ENCODE measurements around the gene SARDH.
A peak's percentile ranks its signal among the peaks of the same experiment; 100 is the strongest.

SARDH gene

DNA sequence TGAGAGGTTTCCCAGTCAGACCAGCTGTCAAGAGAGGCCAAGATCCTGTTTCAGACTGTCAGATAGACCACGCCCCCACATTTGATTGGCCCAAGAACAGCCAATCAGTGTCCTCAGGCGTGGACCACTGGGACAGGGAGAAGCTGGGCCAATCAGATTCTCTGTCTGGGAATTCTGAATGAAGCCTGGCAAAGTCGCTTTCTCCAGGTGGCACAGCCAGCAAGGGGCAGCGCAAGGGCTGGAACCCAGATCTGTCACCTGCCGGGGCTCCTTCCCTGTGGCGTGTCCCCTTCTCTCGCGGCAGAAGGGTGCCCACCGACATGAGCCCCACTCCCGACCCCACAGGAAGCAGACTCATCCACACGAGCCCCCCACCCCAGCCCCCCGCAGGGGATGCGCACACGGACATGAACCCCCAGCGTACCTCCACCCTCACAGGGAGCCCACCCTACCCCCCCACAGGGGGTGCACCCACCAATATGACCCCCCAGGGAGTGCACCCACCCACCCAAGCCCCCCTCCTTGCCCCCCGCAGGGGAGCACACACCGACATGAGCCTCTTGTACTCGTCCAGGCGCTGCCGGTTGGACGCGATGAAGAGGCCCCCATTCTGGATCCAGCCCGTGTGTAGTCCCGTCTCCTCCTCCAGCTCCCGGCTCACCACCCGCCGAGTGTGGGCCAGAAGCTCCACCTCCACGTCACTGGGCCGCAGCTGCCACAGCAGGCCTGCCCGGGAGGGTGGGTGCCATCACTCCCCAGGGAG lies 6.1 kb downstream of the SARDH start:
- H3K4me3 ChIP-seq (replicated peaks in 1 of 2; ENCODE audit: low read depth in 2 of 2, low read length in 2 of 2): no peak overlapping the region
- TF ChIP-seq, protein P1, sequence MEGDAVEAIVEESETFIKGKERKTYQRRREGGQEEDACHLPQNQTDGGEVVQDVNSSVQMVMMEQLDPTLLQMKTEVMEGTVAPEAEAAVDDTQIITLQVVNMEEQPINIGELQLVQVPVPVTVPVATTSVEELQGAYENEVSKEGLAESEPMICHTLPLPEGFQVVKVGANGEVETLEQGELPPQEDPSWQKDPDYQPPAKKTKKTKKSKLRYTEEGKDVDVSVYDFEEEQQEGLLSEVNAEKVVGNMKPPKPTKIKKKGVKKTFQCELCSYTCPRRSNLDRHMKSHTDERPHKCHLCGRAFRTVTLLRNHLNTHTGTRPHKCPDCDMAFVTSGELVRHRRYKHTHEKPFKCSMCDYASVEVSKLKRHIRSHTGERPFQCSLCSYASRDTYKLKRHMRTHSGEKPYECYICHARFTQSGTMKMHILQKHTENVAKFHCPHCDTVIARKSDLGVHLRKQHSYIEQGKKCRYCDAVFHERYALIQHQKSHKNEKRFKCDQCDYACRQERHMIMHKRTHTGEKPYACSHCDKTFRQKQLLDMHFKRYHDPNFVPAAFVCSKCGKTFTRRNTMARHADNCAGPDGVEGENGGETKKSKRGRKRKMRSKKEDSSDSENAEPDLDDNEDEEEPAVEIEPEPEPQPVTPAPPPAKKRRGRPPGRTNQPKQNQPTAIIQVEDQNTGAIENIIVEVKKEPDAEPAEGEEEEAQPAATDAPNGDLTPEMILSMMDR (IDR thresholded peaks at IDR 0.05; ENCODE audit: low read depth, low read length): no peak
- DNase-seq (ENCODE audit: low read depth in 2 of 2): peak; percentile 54 to 57

DNA sequence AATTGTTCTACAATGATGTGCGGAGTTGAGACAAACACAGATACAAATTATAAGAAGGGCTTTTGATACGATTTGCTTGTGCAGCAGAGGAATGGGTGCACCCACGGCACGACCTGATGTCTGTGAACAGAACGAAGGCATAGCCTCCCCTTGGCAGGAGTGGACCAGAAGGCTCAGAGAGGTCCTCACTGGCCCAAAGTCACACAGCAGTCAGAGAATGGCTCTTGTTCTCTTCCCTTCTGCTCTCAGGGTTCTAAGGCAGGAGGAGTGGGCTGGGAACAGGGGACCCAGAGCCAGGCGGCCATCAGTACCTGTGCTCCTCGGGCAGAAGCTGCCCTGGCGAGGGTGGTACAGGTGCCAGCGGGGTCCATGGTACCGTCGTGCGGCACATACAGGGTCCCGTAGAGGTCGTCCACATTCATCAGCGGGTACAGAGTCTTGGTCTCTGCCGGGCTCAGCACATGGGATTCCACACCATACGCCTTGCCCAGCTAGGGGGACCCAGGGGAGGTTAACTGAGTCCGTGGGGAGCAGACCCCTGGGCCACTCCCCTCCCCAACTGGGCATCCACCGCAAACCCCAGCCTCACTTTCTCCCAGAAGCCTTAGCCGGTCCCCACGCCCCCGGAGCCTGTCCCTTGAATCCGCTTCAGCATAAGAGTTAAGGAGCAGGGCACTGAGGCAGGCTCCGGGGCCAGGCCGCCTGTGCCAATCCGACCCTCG lies 7.0 kb downstream of the SARDH start:
- no peak overlapping the region for H3K4me3 ChIP-seq (replicated peaks in 1 of 2; ENCODE audit: low read depth in 2 of 2, low read length in 2 of 2)
- TF ChIP-seq, protein P1 (IDR thresholded peaks at IDR 0.05; ENCODE audit: low read depth, low read length): no peak
- DNase-seq (ENCODE audit: low read depth in 2 of 2): no peak

- TF ChIP-seq, protein P1 (IDR thresholded peaks at IDR 0.05; ENCODE audit: low read depth, low read length): no peak
- no peak overlapping the region for H3K4me3 ChIP-seq (replicated peaks in 1 of 2; ENCODE audit: low read depth in 2 of 2, low read length in 2 of 2)
- no peak for DNase-seq (ENCODE audit: low read depth in 2 of 2)
These were observed 8.4 kb downstream of the SARDH start for GRCh38 chr9:133729617-133730281.

GRCh38 chr9:133728856-133729616 lies 9.1 kb downstream of the SARDH start:
- no peak for DNase-seq (ENCODE audit: low read depth in 2 of 2)
- no peak overlapping the region for H3K4me3 ChIP-seq (replicated peaks in 1 of 2; ENCODE audit: low read depth in 2 of 2, low read length in 2 of 2)
- TF ChIP-seq, protein P1 (IDR thresholded peaks at IDR 0.05; ENCODE audit: low read depth, low read length): no peak

GRCh38 chr9:133727876-133728441 lies 10.2 kb downstream of the SARDH start:
- TF ChIP-seq, protein P1 (IDR thresholded peaks at IDR 0.05; ENCODE audit: low read depth, low read length): no peak
- no peak for DNase-seq (ENCODE audit: low read depth in 2 of 2)
- no peak overlapping the region for H3K4me3 ChIP-seq (replicated peaks in 1 of 2; ENCODE audit: low read depth in 2 of 2, low read length in 2 of 2)

DNA sequence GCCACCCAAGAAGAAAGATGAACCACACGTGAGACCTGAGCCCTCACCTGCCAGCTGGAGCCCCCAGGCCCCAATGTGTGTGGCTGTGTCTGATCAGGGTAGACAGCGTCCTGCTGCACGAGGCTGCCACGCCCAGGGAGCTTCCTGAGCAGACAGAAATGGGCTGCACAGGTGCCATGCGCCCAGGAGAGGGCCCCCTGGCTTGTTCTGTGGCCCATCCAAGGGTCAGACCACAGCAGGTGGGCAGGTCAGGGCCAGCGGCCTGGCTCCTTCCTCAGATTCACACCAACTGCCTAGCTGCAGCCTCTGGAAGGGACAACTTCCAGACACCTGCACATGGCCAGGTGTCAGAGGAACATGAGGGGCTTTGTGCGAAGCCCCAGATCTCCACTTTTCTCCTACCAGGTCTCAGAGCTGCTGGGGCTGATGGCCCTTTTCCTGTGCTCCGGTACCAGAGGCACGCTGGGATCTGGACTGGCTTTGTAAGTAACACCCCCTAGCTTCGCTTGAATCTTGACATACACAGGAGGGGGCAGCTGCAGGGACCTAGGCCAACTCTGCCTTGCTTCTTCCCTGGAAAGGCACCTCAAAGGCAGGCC lies 10.8 kb downstream of the SARDH start:
- no peak for DNase-seq (ENCODE audit: low read depth in 2 of 2)
- TF ChIP-seq, protein P1 (IDR thresholded peaks at IDR 0.05; ENCODE audit: low read depth, low read length): no peak
- no peak overlapping the region for H3K4me3 ChIP-seq (replicated peaks in 1 of 2; ENCODE audit: low read depth in 2 of 2, low read length in 2 of 2)
